HG03025 (cell line): ENCODE results near the gene SPRED2.

Source experiments
- ATAC-seq: cut with Tn5 transposase; IDR thresholded peaks from one replicate; pipeline ENCODE4 v1.9.1; 2021; ENCODE audit warnings: mild to moderate bottlenecking, moderate library complexity; ENCODE audit not compliant: unreplicated experiment, low FRiP score

SPRED2 gene, protein sequence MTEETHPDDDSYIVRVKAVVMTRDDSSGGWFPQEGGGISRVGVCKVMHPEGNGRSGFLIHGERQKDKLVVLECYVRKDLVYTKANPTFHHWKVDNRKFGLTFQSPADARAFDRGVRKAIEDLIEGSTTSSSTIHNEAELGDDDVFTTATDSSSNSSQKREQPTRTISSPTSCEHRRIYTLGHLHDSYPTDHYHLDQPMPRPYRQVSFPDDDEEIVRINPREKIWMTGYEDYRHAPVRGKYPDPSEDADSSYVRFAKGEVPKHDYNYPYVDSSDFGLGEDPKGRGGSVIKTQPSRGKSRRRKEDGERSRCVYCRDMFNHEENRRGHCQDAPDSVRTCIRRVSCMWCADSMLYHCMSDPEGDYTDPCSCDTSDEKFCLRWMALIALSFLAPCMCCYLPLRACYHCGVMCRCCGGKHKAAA

DNA sequence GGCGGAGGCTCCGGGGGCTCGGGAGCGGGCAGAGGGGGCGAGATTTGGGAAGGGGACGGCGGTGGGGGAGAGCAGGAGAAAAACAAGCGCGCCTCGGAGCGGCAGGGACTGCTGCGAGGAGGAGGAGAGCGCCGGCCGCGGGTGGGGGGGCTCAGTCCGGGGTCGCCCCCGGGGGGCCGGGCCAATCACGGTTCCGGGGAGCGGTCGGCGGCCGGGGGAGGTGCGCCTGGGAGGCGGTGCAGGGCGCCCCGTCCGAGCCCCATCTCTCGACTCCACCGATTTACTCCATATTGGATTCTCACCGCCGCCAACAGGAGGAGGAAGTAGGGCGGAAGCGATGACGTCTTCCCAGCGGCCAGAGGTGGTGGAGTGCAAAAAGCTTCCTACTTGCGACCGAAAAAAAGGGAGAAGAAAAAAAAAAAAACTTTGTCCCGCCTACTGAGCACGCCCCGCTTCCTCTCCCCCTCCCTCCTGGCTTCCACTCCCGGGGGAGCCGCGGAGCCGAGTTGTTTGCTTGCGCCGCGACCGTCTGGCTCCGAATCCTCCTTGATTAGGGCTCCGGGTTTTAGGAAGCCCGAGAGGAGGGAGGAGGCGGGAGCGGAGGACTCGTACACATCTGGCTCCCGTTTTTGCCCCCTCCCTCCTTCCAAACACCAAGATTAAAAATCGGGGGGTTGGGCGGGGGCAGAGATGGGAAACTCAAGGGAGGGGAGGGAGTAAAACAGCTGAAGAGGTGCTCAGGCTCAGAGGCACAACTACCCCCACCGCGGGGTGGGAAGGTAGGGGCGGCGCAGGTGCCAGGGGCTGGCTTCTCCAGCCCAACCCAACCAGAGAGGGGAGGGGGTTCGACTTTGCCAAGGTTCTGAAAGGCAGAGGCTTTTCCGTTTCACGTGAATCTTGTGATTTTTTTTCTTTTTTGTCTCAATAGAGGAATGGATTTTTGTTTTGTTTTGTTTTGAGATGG, at the start of gene SPRED2:
Gene SPRED2, minus strand, starts transcription at position 373 of the 964 bp plus-strand sequence. CDS start 612 bp downstream, outside the sequence.
- no peak for ATAC-seq

DNA sequence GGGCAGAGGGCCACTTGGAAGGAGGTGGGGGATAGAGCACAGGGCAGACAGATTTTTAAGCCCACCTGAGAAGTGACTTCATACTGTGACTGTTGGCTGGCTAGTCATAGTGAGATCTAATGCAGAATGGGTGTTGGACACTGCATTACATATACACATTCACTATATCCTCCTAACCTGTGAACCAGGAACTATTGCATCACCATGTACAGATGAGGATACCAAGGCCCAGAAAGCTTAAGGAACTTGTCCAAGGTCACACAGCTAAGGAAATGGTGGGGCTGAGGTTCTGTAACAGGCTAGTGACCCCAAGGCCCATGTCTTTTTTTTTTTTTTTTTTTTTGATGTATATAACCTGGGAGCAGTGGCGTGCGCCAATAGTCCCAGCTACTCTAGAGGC, 49.6 kb upstream of the SPRED2 start:
- ATAC-seq, result no peak

DNA sequence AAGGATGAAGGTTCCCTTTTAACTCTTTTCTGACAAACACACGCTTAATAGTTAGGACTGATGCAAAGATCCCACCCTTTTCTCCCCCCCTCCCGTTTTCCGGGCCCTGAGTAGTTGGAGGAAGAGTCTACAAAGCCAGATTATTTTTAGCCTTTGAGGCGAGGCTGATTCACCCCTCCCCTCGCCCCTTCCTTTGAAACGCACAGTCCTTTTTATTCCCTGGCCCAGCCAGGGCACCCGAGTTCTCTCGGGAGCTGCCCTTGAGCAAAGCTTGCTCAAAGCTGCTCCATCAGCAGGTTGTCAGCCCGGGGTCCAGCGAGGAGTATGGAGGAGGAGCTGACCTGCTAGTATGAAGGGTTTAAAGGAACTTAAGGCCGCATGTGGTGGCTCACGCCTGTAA, 47.1 kb upstream of the SPRED2 start:
- ATAC-seq, result no peak

DNA sequence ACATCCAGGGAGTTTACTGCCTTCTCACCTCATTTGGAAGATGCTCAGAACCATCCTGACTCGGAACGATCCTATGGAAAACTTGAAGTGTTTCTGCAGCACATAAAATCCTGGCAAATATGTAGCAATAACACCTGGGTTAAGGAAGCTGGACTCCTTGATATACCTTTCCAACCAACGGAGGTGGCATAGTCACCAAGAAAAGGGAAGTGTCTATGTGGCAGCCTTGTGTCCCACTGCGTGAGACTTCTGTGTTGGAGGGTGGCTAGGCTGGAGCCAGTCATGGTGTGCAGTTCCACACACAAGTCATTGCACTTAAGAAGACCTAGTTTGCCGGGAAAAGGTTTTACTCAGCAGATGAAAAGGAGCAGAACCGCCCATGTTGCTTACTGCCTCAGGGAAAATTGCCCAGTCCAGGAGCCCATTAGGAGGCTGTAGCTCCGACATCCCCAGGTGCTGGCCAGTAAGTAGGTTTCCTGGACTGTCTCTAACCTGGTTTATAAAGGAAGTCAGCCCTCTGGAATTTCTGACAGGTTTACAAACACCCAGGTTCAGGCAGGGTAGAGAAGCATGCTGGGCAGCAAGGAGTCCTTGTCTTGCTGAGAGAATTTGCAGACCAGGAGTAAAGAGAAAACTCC, 46.2 kb upstream of the SPRED2 start:
- no peak for ATAC-seq

DNA sequence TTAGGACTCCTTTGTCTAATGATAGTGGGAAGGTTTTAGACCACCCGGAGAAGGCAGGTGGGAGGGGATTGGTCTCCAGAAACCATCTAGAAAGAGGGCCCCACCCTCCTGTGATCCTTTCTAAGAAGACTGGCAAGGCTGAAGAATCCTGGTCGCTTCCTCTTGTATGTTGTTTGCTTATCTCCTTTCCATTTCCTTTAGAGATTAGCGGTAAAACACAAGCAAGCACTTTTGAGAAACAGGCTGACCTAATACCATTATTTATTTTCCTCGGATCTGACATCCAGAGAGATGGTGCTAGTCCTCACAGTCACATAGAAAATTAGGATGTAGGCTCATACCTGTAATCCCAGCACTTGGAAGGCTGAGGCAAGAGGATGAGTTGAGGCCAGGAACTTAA, 45.2 kb upstream of the SPRED2 start:
- no peak for ATAC-seq

DNA sequence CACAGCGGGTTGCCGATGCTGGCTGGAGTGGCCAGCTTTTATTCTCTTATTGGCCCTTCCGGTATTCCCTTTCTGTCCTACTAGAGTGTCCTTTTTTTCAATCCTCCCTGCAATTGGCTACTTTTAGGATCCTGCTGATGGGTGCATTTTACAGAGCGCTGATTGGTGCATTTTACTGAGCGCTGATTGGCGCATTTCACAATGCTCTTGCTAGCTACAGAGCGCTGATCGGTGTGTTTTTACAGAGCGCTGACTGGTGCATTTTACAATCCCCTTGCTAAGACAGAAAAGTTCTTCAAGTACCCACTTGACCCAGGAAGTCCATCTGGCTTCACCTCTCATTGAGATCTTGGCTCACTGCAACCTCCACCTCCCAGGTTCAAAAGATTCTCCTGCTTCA, 44.4 kb upstream of the SPRED2 start:
- ATAC-seq, result no peak

DNA sequence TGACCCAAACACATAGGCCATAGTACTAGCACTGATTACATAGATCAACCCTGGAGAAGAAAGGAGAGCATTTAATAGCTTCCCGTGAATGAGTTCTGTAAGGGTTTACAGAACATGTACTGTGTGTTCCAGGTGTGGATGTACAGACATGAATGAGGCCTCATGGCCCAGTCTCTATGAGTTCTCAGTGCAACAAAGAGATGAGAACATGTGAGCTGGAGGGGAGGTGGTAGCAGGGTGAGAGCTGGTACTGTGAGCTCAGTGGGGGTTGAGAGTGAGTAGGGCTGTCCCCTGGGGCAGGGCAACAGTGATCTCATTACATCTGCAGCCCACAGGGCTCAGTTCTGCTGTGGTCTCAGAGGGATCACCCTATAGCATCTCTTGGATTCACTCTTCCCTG, 42.6 kb upstream of the SPRED2 start:
- ATAC-seq, result no peak

DNA sequence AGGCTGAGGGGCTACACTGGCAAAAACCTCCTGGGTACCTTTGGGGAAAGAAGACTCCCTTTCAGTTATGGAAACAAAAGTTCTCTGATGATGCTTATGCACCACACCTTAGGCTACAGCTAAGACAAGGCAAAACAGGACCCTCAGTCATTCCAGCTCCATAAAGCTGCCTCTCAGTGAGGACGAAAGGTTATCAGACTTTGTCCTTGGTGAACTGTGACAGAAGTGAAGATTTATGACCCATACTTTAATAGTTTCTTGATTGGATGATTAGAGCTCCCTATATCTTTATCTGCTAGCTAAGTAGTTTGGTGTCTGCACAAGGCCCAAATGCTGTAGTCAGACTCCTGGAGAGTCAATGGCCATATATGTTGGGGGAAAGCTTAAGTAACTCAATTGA, 40.6 kb upstream of the SPRED2 start:
- no peak for ATAC-seq

DNA sequence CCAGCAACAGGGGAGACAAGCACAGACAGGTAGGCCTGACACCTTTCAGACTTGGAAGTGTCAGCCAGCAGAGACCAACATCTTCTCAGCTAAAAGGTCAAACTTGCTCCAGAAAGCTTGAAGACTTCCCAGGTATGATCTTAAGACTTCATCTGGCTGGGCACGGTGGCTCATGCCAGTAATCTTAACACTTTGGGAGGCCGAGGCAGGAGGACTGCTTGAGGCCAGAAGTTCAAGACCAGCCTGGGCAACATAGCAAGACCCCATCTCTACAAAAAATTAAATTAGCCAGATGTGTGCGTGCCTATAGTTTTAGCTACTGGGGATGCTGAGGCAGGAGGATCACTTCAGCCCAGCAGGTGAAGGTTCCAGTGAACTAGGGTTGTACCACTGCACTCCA, 39.0 kb upstream of the SPRED2 start:
- no peak for ATAC-seq

DNA sequence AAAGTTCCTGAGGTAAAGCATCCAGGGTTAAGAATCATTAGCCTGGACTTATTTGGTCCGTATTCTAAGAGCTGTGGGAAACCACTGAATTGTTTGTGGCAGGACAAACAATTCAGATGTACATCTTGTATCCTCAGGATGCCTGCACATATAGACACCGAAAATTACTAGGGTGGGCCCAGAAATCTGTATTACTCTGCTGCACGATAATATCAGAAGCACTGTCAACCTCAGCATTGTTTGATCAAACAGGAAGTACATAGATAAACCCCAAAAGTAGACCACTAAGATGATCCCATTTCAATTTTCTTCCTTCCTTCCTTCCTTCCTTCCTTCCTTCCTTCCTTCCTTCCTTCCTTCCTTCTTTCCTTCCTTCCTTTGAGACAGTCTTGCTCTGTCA, 34.2 kb upstream of the SPRED2 start:
- no peak for ATAC-seq

DNA sequence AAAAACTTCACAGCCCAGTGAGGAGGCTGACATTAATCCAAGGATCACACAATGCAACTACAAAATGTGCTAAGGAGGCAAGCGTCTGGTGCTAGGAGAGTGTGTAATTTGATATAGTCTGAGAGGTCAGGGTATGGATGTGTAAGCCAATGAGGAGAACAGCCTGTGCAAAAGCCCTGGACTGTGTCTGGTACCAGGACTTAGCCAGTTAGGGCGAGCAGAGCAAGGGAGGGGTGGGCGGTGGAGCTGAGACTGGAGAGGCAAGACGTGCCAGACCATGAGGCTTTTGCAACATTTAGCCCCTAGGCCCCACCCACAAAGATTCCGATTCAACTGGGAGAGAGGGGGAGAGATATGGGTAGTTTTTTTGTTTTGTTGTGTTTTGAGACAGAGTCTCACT, 33.5 kb upstream of the SPRED2 start:
- no peak for ATAC-seq

DNA sequence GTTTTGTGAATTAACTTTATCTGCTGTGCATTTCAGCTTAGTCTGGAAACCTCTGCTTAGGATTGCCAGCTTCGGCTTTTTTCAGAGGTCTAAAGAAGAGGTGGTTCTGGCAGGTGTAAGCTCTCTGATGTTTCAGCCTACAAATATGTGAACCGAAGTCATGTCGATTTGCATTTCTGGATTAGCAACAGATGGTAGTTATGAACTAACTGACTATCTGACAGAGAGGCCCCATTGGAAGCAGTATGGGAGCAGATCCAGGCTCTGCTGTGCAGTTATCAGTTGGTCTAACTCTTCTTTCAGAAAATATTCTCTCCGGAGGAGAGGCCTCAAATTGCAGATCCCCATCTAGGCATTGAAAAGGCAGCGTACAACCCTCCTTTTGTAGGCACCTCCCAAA, 32.7 kb upstream of the SPRED2 start:
- ATAC-seq, result no peak

DNA sequence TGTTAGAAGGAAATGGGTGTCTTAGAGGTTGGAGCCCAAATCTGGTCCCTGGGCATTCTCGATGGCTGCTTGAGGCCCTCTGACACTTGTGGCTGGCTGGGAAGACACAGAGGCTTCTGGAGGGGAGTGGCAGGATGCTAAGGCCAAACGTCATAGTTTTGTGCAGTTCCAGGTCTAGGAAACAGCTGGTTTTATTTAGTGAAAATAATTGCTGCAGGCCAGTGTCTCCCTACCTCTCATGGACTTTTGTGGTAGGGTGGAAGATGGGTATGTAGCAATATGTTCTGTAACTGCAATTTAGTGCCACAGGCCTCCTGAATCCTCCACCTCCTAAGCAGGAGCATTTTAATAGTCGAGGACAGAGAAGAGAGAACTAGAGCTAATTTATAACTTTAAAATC, 32.2 kb upstream of the SPRED2 start:
- no peak for ATAC-seq

DNA sequence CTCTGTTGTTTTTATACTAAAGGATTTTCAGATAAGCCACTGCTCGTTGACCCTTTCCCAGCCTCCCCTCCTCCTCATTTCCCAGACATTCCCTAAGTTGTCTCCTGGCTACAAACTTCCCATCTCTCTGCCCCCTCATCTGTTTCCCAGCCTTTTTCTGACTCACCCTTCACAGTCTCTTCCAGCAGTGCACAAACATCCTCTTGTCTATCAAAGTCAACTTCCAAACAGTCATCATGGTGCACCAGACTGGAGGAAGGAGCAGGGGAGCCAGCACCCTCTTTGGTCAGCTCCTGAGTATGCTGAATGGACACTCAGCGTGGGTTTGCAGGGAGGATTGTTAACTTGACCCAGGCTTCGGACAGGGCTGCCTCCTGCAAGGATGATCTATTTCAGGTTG, 26.6 kb upstream of the SPRED2 start:
- no peak for ATAC-seq

DNA sequence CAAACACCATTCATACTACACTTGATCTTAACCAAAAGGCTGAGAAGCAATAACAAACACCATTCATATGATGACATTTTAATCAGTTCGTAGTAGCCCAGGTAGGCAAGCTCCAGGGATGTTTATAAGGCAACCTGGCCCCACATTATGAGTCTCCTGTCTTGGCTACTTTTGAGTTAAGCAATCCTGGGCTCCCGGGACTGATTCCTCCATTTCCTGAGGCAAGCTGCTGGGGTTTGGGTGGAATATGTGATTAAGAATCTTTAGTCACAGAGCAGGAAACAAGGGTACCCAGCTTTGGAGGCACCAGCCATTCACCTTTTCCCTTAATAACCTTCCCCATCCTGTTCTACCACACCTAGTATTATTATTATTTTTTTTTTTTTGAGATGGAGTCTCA, 24.5 kb upstream of the SPRED2 start:
- ATAC-seq, result no peak

DNA sequence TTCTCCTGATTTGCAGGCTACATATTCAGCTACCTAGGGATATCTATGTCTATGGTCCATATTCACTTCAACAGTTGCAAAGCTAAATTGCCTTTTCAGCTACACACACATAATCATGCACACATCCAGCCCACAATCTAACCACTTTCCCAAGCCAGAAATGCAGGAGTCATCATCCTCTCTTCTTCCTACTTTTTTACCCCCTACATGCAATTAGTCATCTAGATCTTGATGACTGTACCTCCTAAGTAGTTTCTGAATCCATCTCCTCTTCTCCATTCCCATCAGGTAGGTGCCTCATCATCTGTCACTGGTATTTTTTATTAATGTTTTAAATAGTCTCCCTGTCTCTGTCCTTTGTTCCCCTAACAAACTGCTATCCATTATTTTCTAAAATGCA, 23.7 kb upstream of the SPRED2 start:
- no peak for ATAC-seq

DNA sequence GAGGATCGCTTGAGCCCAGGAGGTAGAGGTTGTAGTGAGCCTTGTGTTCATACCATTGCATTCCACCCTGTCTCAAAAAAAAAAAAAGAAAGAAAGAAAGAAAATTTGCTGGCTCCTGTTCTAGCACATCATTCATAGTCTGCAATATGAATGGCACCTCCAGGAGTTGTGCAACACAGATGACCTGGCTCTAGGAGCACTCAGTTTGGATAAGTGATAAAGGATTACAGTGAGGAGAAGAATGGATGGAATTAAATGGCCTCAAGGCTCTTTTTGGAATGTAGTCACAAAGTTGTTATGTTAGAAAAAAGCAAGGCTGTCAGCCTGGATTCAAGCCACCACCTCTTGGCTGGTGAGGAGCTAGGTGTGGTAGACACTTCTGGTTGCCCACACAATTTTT, 21.5 kb upstream of the SPRED2 start:
- no peak for ATAC-seq

DNA sequence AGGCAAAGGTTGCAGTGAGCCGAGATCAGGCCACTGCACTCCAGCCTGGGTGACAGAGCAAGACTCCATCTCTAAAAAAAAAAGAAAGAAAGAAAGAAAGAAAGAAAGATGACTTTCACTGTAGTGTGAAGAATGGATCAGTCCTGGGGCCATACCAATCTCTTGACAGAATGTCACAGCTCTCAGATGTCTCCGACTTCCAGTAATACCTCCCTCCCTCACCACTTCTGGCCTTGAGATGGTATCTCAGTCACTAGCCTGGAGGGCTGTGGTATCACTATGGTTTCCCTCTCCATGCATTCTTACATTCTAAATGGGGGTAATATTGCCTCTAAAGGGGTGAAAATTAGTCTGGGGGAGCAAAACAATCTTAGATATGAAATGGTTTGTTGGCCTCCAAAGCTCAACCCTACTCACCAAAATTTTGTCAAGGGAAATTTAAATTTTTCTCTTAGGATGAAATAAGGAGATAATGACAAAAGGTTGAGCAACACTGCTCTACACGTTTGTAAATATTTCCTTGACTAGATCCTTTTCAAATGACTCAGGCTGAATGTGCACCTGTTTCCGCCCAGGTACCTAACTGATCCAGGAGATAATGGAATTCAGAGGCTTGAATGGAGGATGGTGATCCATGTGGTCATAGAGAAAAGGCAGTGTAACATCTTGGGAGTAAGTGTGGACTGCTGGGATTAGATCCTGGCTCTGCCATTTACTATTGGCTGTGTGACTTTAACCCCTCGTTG, 19.9 kb upstream of the SPRED2 start:
- no peak for ATAC-seq

DNA sequence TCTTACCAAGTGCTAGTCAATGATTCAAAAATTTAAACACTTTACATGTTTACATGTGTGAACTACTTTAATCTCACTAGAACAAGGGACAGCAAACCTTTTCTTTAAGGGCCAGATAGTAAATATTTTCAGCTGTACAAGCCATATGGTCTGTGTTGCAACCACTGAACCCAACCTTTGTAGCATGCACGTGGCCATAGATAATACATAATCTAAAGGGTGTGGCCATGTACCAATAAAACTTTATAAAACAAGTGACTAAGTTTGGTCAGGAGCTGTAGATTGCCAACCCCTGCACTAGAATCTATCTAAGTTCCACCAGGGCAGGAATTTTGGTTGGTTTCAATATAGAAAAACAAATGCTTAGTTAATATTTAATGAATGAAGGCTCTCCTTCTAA, 18.4 kb upstream of the SPRED2 start:
- ATAC-seq, result no peak

DNA sequence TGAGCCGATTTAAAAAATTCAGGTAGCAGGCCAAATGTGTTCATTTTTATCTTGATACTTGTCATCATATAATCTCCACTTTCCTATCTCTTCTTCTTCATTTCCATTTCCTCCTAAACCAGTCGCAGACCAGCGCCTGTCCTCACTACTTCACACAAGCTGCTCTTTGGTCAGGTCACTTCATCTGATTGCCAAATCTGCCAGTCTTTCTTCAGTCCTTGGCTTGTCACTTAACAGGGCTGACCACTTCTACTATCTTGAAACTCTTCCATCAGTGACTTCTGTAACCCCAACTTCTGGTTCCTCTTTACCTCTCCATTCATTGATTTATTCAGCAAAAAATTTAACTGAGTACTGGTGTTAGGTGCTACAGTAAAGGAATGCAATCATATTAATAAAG, 18.0 kb upstream of the SPRED2 start:
- no peak for ATAC-seq
